ENCODE results near the gene TSHZ1.

The TSHZ1 gene

GRCh38 chr18:75284566-75284965 lies 74.0 kb downstream of the TSHZ1 start:
- no peak for DNase-seq (ENCODE audit: low read depth, low spot score)
- POLR2A ChIA-PET, result no interaction called here
- CTCF ChIA-PET, result interaction anchor here (0.8 to 1.4 kb wide), 2 partner anchors 10 to 16 kb away, joined by 3 read pairs; no protein-coding TSS in a partner anchor
- no peak overlapping the region for H3K4me3 ChIP-seq (ENCODE audit: low read depth, low read length)
- no peak for TF ChIP-seq CTCF (IDR thresholded peaks at IDR 0.05; ENCODE audit: insufficient read depth, low read length, missing control alignments)

- CTCF ChIA-PET, result no interaction called here
Measured at GRCh38 chr18:75285876-75286275, 75.3 kb downstream of the TSHZ1 start.

GRCh38 chr18:75287006-75287405 lies 76.4 kb downstream of the TSHZ1 start:
- ChIA-PET CTCF (no interaction called here), POLR2A (no interaction called here)
- H3K4me3 ChIP-seq (ENCODE audit: low read depth, low read length), result no peak overlapping the region
- TF ChIP-seq CTCF (IDR thresholded peaks at IDR 0.05; ENCODE audit: insufficient read depth, low read length, missing control alignments), result no peak
- DNase-seq (ENCODE audit: low read depth, low spot score), result no peak

More at GRCh38 chr18:75285876-75286275, 75.3 kb downstream of the TSHZ1 start:
- POLR2A ChIA-PET, result no interaction called here
- TF ChIP-seq CTCF (IDR thresholded peaks at IDR 0.05; ENCODE audit: insufficient read depth, low read length, missing control alignments), result no peak
- H3K4me3 ChIP-seq (ENCODE audit: low read depth, low read length), result no peak overlapping the region
- no peak for DNase-seq (ENCODE audit: low read depth, low spot score)

GRCh38 chr18:75287700-75288099 lies 77.1 kb downstream of the TSHZ1 start:
- ChIA-PET POLR2A (no interaction called here), CTCF (no interaction called here)
- no peak overlapping the region for H3K4me3 ChIP-seq (ENCODE audit: low read depth, low read length)
- TF ChIP-seq CTCF (IDR thresholded peaks at IDR 0.05; ENCODE audit: insufficient read depth, low read length, missing control alignments), result no peak
- no peak for DNase-seq (ENCODE audit: low read depth, low spot score)

- POLR2A ChIA-PET, result no interaction called here
- no peak overlapping the region for H3K4me3 ChIP-seq (ENCODE audit: low read depth, low read length)
- DNase-seq (ENCODE audit: low read depth, low spot score), result no peak
- no peak for TF ChIP-seq CTCF (IDR thresholded peaks at IDR 0.05; ENCODE audit: insufficient read depth, low read length, missing control alignments)
- CTCF ChIA-PET, result no interaction called here
Measured at GRCh38 chr18:75289761-75290160, 79.2 kb downstream of the TSHZ1 start.

GRCh38 chr18:75290737-75291358 lies 80.3 kb downstream of the TSHZ1 start:
- DNase-seq (ENCODE audit: low read depth, low spot score), result no peak
- TF ChIP-seq CTCF (IDR thresholded peaks at IDR 0.05; ENCODE audit: insufficient read depth, low read length, missing control alignments), result no peak
- H3K4me3 ChIP-seq (ENCODE audit: low read depth, low read length), result no peak overlapping the region
- ChIA-PET CTCF (no interaction called here), POLR2A (no interaction called here)
